ENCODE data around the gene SPOCD1.

GRCh38 chr1:31800674-31800967, 15.2 kb downstream of the SPOCD1 start:
- TF ChIP-seq CTCF (IDR thresholded peaks at IDR 0.05): no peak
- TF ChIP-seq MYC (IDR thresholded peaks at IDR 0.05; ENCODE audit: borderline replicate concordance, low read length): no peak
- TF ChIP-seq FOSL2 (IDR thresholded peaks at IDR 0.05): no peak
- TF ChIP-seq FOSL2 (CRISPR knock-in tag; IDR thresholded peaks at IDR 0.05): no peak
- TF ChIP-seq CHD2 (IDR thresholded peaks at IDR 0.05; ENCODE audit: low read length, partially characterized antibody): no peak
- TF ChIP-seq REST (IDR thresholded peaks at IDR 0.05): no peak
- TF ChIP-seq HMGXB4 (CRISPR knock-in tag; IDR thresholded peaks at IDR 0.05; ENCODE audit: borderline replicate concordance): no peak
- no peak for TF ChIP-seq BCL3 (IDR thresholded peaks at IDR 0.05)
- TF ChIP-seq SMC3 (IDR thresholded peaks at IDR 0.05): no peak
- no peak for TF ChIP-seq NR3C1 (IDR thresholded peaks at IDR 0.05)
- no peak for TF ChIP-seq RAD21 (conservative IDR thresholded peaks at IDR 0.05 in 1 of 2, IDR thresholded peaks at IDR 0.05 in 1 of 2)
- TF ChIP-seq MAZ (IDR thresholded peaks at IDR 0.05; ENCODE audit: borderline replicate concordance, low read depth, low read length): no peak
- TF ChIP-seq USF2 (IDR thresholded peaks at IDR 0.05): no peak
